Activated naive CD8-positive, alpha-beta T cell treated with anti-CD3 and anti-CD28 coated beads for 36 hours (primary cell): ENCODE results near the gene HOXB4. TPM values are rescaled to one million over a fixed set of nuclear protein-coding genes. Genes with fewer than 3 reads are reported as not detected.
A peak's percentile ranks its signal among the peaks of the same experiment; 100 is the strongest.

Experiments used
- DNase-seq: peaks from one replicate; pipeline ENCODE4 v3.0.0; 2021
- H3K27ac Mint-ChIP-seq: one replicate; pipeline ENCODE4 v1.8.0; 2022; ENCODE audit warnings: mild to moderate bottlenecking, moderate library complexity, mixed read lengths
- H3K27me3 Mint-ChIP-seq: one replicate; pipeline ENCODE4 v1.8.0; 2022; ENCODE audit warnings: mild to moderate bottlenecking, mixed read lengths
- H3K36me3 Mint-ChIP-seq: one replicate; pipeline ENCODE4 v1.8.0; 2021; ENCODE audit warnings: mild to moderate bottlenecking, mixed read lengths
- H3K4me1 Mint-ChIP-seq: one replicate; pipeline ENCODE4 v1.8.0; 2021; ENCODE audit warnings: mixed read lengths
- H3K4me3 Mint-ChIP-seq: one replicate; pipeline ENCODE4 v1.8.0; 2022; ENCODE audit warnings: mild to moderate bottlenecking, moderate library complexity, mixed read lengths
- H3K9me3 Mint-ChIP-seq: one replicate; pipeline ENCODE4 v1.8.0; 2022; ENCODE audit warnings: mixed read lengths
- total RNA-seq, 2 experiments: library from RNA; stranded (reverse); gene quantifications; one replicate each; pipeline ENCODE4 v1.2.3, GENCODE V29; 2021

The HOXB4 gene
- 1 to 10 TPM; 1.3 to 1.9 TPM for total RNA-seq

GRCh38 chr17:48577946-48578615 is at the start of gene HOXB4:
TSS of gene HOXB4 (minus strand) at chr17:48578350. CDS start at chr17:48578319, 31 bp downstream.
- Mint-ChIP-seq H3K4me1 (peaks cover 43% of the 10 kb centered on the region), H3K27me3 (peaks cover 56% of the 10 kb centered on the region), H3K9me3 (no peaks in the 10 kb centered on the region), H3K4me3 (peak within 1 kb of the TSS; percentile 87), H3K27ac (peak within 1 kb of the TSS; percentile 82), H3K36me3 (peaks cover 2% of the 10 kb centered on the region)
- peak; percentile 68 for DNase-seq

- H3K27ac Mint-ChIP-seq = peak overlapping the region; percentile 22
- DNase-seq = no peak
- no peaks in the 10 kb centered on the region for H3K36me3 Mint-ChIP-seq
- H3K4me3 Mint-ChIP-seq = peak overlapping the region; percentile 91
- peaks cover 8% of the 10 kb centered on the region for H3K4me1 Mint-ChIP-seq
- no peaks in the 10 kb centered on the region for H3K9me3 Mint-ChIP-seq
- peaks cover 93% of the 10 kb centered on the region for H3K27me3 Mint-ChIP-seq
Observed at GRCh38 chr17:48627118-48627597, 49.0 kb upstream of the HOXB4 start.

- no peaks in the 10 kb centered on the region for H3K9me3 Mint-ChIP-seq
Observed at GRCh38 chr17:48626245-48627117, 48.3 kb upstream of the HOXB4 start, which contains the start of gene HOXB9. TSS of gene HOXB9 (minus strand) at chr17:48626358. CDS start at chr17:48626269, 89 bp downstream.

GRCh38 chr17:48625495-48626244 is 47.5 kb upstream of the HOXB4 start:
- H3K4me3 Mint-ChIP-seq = peak overlapping the region; percentile 91
- no peaks in the 10 kb centered on the region for H3K9me3 Mint-ChIP-seq
- peaks cover 8% of the 10 kb centered on the region for H3K4me1 Mint-ChIP-seq
- peak overlapping the region; percentile 42 for H3K27ac Mint-ChIP-seq
- peak; percentile 61 for DNase-seq
- no peaks in the 10 kb centered on the region for H3K36me3 Mint-ChIP-seq
- peaks cover 92% of the 10 kb centered on the region for H3K27me3 Mint-ChIP-seq

More at GRCh38 chr17:48626245-48627117, 48.3 kb upstream of the HOXB4 start, which contains the start of gene HOXB9:
- DNase-seq = peak; percentile 74
- Mint-ChIP-seq H3K36me3 (no peaks in the 10 kb centered on the region), H3K4me3 (peak within 1 kb of the TSS; percentile 91), H3K4me1 (peaks cover 8% of the 10 kb centered on the region), H3K27me3 (peaks cover 92% of the 10 kb centered on the region), H3K27ac (peak within 1 kb of the TSS; percentile 92)

- no peak for DNase-seq
- H3K4me1 Mint-ChIP-seq = peaks cover 8% of the 10 kb centered on the region
- peak overlapping the region; percentile 91 for H3K4me3 Mint-ChIP-seq
- peaks cover 92% of the 10 kb centered on the region for H3K27me3 Mint-ChIP-seq
- no peaks in the 10 kb centered on the region for H3K9me3 Mint-ChIP-seq
- no peak overlapping the region for H3K27ac Mint-ChIP-seq
- H3K36me3 Mint-ChIP-seq = no peaks in the 10 kb centered on the region
Observed at GRCh38 chr17:48624544-48625494, 46.7 kb upstream of the HOXB4 start.

GRCh38 chr17:48624118-48624517 is 46.0 kb upstream of the HOXB4 start:
- Mint-ChIP-seq H3K36me3 (no peaks in the 10 kb centered on the region), H3K9me3 (no peaks in the 10 kb centered on the region), H3K4me1 (peaks cover 12% of the 10 kb centered on the region), H3K27ac (no peak overlapping the region), H3K27me3 (peaks cover 92% of the 10 kb centered on the region), H3K4me3 (peak overlapping the region; percentile 37)
- no peak for DNase-seq

- H3K4me3 Mint-ChIP-seq = no peak overlapping the region
Observed at GRCh38 chr17:48623583-48623982, 45.4 kb upstream of the HOXB4 start.

GRCh38 chr17:48622857-48623256 is 44.7 kb upstream of the HOXB4 start:
- no peak overlapping the region for H3K4me3 Mint-ChIP-seq
- H3K9me3 Mint-ChIP-seq = no peaks in the 10 kb centered on the region
- H3K36me3 Mint-ChIP-seq = no peaks in the 10 kb centered on the region
- DNase-seq = no peak
- H3K27ac Mint-ChIP-seq = no peak overlapping the region
- peaks cover 20% of the 10 kb centered on the region for H3K4me1 Mint-ChIP-seq
- peaks cover 92% of the 10 kb centered on the region for H3K27me3 Mint-ChIP-seq

More at GRCh38 chr17:48623583-48623982, 45.4 kb upstream of the HOXB4 start:
- Mint-ChIP-seq H3K36me3 (no peaks in the 10 kb centered on the region), H3K27me3 (peaks cover 92% of the 10 kb centered on the region), H3K9me3 (no peaks in the 10 kb centered on the region), H3K27ac (no peak overlapping the region), H3K4me1 (peaks cover 15% of the 10 kb centered on the region)
- DNase-seq = no peak

GRCh38 chr17:48621410-48622392 is 43.6 kb upstream of the HOXB4 start:
- no peak for DNase-seq
- Mint-ChIP-seq H3K27me3 (peaks cover 92% of the 10 kb centered on the region), H3K4me3 (no peak overlapping the region), H3K9me3 (no peaks in the 10 kb centered on the region), H3K36me3 (no peaks in the 10 kb centered on the region), H3K4me1 (peaks cover 20% of the 10 kb centered on the region), H3K27ac (no peak overlapping the region)

- Mint-ChIP-seq H3K4me1 (peaks cover 19% of the 10 kb centered on the region), H3K9me3 (no peaks in the 10 kb centered on the region), H3K36me3 (no peaks in the 10 kb centered on the region), H3K27ac (no peak overlapping the region), H3K4me3 (no peak overlapping the region), H3K27me3 (peaks cover 93% of the 10 kb centered on the region)
- no peak for DNase-seq
Observed at GRCh38 chr17:48620461-48621139, 42.5 kb upstream of the HOXB4 start.

GRCh38 chr17:48619826-48620449 is 41.8 kb upstream of the HOXB4 start:
- Mint-ChIP-seq H3K36me3 (no peaks in the 10 kb centered on the region), H3K27ac (no peak overlapping the region), H3K4me3 (peak overlapping the region; percentile 4), H3K4me1 (peaks cover 24% of the 10 kb centered on the region), H3K27me3 (peaks cover 97% of the 10 kb centered on the region), H3K9me3 (no peaks in the 10 kb centered on the region)
- DNase-seq = no peak

GRCh38 chr17:48618256-48618896 is 40.2 kb upstream of the HOXB4 start:
- Mint-ChIP-seq H3K27me3 (peaks cover 99% of the 10 kb centered on the region), H3K4me3 (peak overlapping the region; percentile 41), H3K9me3 (no peaks in the 10 kb centered on the region), H3K4me1 (peaks cover 35% of the 10 kb centered on the region), H3K36me3 (no peaks in the 10 kb centered on the region), H3K27ac (no peak overlapping the region)
- peak; percentile 80 for DNase-seq
